ENCODE results near the gene KLHL34. TPM values are rescaled to one million over a fixed set of nuclear protein-coding genes. Genes with fewer than 3 reads are reported as not detected.

The KLHL34 gene, protein sequence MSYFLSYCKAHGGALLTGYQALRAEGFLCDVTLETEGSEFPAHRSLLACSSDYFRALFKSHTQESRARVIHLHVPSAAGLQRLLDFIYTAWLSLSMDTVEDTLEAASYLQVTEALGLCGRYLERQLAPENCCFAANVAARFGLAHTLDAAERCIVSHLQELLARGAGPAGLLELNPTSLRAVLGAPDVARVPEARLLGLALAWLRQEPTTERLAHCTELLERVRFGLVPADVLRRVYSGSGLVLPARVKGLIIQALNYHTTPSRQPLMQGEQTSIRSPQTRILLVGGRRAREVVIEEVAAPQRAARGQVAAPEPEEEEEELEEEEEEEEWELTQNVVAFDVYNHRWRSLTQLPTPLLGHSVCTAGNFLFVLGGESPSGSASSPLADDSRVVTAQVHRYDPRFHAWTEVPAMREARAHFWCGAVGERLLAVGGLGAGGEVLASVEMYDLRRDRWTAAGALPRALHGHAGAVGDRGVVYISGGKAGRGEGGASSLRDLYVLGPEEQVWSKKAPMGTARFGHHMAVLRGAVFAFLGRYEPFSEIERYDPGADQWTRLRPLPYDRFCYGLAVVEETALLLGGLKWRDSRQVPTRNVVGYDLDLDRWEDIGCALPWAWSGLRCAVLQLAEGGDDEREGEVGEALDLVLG
- not detected in 5 replicates for total RNA-seq (2022; extraction: Qiagen RNA extraction)

DNA sequence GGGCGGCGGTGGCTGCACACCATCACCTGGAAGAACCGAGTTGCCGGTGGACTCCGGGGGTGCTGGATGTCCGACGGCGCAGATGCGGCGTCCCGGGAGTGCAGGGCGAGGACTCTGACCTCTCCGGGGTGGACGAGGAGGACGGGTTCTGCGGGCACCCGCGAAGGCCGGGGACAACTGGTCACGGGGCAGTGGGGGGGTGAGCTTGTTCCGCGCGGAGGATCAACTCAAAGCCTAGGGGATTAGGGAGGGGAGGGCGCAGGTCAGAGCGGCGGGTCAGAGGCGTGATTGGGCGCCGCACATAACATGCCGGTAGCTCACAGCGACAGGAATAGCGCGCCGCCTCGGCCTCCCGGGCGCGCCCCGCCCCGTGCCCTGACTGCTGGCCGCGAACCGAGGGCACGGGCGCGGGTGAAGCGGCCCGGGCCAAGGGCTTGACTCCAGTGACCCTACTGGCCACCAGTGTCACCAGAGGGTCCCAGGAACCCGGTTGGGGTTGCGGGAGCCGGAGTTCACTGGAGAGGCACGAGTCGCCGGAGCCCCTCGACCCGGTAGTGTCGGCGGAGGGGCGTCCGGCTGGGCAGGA is at the start of gene KLHL34:
Gene KLHL34, minus strand, starts transcription at position 179 of the 586 bp plus-strand sequence. CDS start 542 bp downstream, outside the sequence.

Other genes starting within 250 kb of the KLHL34 start
- gene SMPX, start 99.8 kb upstream of the KLHL34 start, total RNA-seq (2022; extraction: Qiagen RNA extraction), result not detected in 5 replicates
- 21.0 to 26.0 TPM (median 25.3 TPM) in 5 replicates for gene MBTPS2, start 181.3 kb upstream of the KLHL34 start, total RNA-seq (2022; extraction: Qiagen RNA extraction)
- gene YY2, start 197.7 kb upstream of the KLHL34 start, total RNA-seq (2022; extraction: Qiagen RNA extraction), result 2.3 to 2.8 TPM (median 2.4 TPM) in 5 replicates